Islet of Langerhans (tissue), 1 donor: ENCODE results near the gene ZCCHC4.

Experiments
- FAIRE-seq: peaks from one replicate; lab custom pipeline; 2011; peaks lifted over from hg19 to GRCh38; lab: Jason Lieb, UNC

ZCCHC4 gene

GRCh38 chr4:25312496-25313200 is at the start of gene ZCCHC4:
ZCCHC4 (plus strand) TSS chr4:25312774; CDS start chr4:25312810, 36 bp downstream.
- FAIRE-seq, result no peak

- FAIRE-seq, result no peak
Observed at GRCh38 chr4:25271866-25272265, 40.7 kb upstream of the ZCCHC4 start.

- FAIRE-seq, result no peak
Observed at GRCh38 chr4:25280210-25280609, 32.4 kb upstream of the ZCCHC4 start.

GRCh38 chr4:25283948-25284347 is 28.6 kb upstream of the ZCCHC4 start:
- peak; percentile 93 for FAIRE-seq

- FAIRE-seq, result no peak
Observed at GRCh38 chr4:25284466-25284865, 28.1 kb upstream of the ZCCHC4 start.

- FAIRE-seq, result no peak
Observed at GRCh38 chr4:25290490-25291067, 22.0 kb upstream of the ZCCHC4 start.

GRCh38 chr4:25291158-25291733 is 21.3 kb upstream of the ZCCHC4 start:
- no peak for FAIRE-seq

- FAIRE-seq, result no peak
Observed at GRCh38 chr4:25297528-25298242, 14.9 kb upstream of the ZCCHC4 start.

GRCh38 chr4:25299476-25300203 is 12.9 kb upstream of the ZCCHC4 start:
- no peak for FAIRE-seq

- FAIRE-seq, result no peak
Observed at GRCh38 chr4:25301471-25301870, 11.1 kb upstream of the ZCCHC4 start.

GRCh38 chr4:25302626-25303025 is 9.9 kb upstream of the ZCCHC4 start:
- FAIRE-seq, result no peak

GRCh38 chr4:25303578-25303977 is 9.0 kb upstream of the ZCCHC4 start:
- FAIRE-seq, result no peak

GRCh38 chr4:25306518-25307057 is 6.0 kb upstream of the ZCCHC4 start:
- FAIRE-seq, result no peak

- FAIRE-seq, result no peak
Observed at GRCh38 chr4:25307596-25307995, 5.0 kb upstream of the ZCCHC4 start.

- no peak for FAIRE-seq
Observed at GRCh38 chr4:25308306-25308705, 4.3 kb upstream of the ZCCHC4 start.

- FAIRE-seq, result no peak
Observed at GRCh38 chr4:25308761-25309160, 3.8 kb upstream of the ZCCHC4 start.

- FAIRE-seq, result no peak
Observed at GRCh38 chr4:25310066-25310802, 2.3 kb upstream of the ZCCHC4 start.

GRCh38 chr4:25310803-25311166 is 1.8 kb upstream of the ZCCHC4 start:
- FAIRE-seq, result no peak

GRCh38 chr4:25313201-25313895 is 774 bp downstream of the ZCCHC4 start:
- no peak for FAIRE-seq

- FAIRE-seq, result no peak
Observed at GRCh38 chr4:25320336-25320735, 7.8 kb downstream of the ZCCHC4 start.

- no peak for FAIRE-seq
Observed at GRCh38 chr4:25320773-25321172, 8.2 kb downstream of the ZCCHC4 start.
